SK-N-MC (cell line): Measurements from ENCODE around the gene SLC16A4.

Experiments used
- EZH2 ChIP-seq: fragments of 200-600 bp; sonication (generic); IDR thresholded peaks from one replicate; pipeline ENCODE4 v1.6.1; 2017; ENCODE audit warnings: antibody characterized with exemption
- FOXP2 ChIP-seq: optimal IDR thresholded peaks from 2 replicates; pipeline ENCODE3; 2011; ENCODE audit warnings: mild to moderate bottlenecking, moderate library complexity; ENCODE audit not compliant: insufficient read depth; ENCODE audit errors: extremely low read length, control extremely low read depth
- POLR2AphosphoS5 ChIP-seq: IDR thresholded peaks from 2 replicates; pipeline ENCODE4 v1.6.1; 2012; ENCODE audit warnings: mild to moderate bottlenecking, low read depth, low read length, borderline replicate concordance

DNA sequence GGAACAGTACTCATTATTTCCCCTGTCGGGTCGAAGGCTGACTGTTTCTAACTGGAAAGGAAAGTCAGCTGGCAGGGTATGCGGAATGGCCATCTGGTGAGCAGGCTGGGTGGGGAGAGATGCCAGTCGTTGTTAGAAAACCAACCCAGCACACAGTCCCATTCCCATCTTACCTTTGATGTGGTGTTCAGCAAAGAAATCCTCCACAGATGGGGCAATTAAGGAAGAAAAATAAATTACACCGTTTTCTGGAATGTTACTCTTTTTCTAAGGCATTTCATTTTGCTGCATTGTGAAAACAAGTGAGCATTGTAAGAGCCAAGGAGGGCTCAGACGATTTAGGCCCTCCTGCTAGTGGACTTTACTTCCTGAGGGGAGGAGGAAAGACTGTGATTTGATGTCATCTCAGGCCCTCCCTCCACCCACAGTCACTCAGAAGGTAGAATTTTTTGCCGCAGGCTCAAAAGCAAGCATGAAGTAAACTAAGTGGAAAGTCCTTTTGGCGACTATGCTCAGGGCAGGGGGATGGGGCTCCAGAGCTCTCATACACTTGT, at the start of gene SLC16A4:
- TF ChIP-seq EZH2 = no peak
- no peak for TF ChIP-seq FOXP2
- peak; percentile 51; the same call in 1 of the 2 replicates for TF ChIP-seq POLR2AphosphoS5
